Immature natural killer cell (primary cell): ENCODE measurements around the gene ZNF398. TPM values are rescaled to one million over a fixed set of nuclear protein-coding genes. Genes with fewer than 3 reads are reported as not detected.

Source experiments
- DNase-seq, 3 donors: peaks; one replicate each; pipeline ENCODE4 v3.0.0; 2022; ENCODE audit warnings: mixed read lengths in 1 of 3
- H3K27ac Mint-ChIP-seq, 6 donors: one replicate each; pipeline ENCODE4 v1.8.0; 2020; ENCODE audit warnings: mixed read lengths in 6 of 6, mild to moderate bottlenecking in 5 of 6, inconsistent platforms in 4 of 6, moderate library complexity in 3 of 6
- H3K27me3 Mint-ChIP-seq, 3 donors: one replicate each; pipeline ENCODE4 v1.8.0; 2020 to 2021; ENCODE audit warnings: low read depth in 3 of 3, mild to moderate bottlenecking in 3 of 3, mixed read lengths in 3 of 3, moderate library complexity in 3 of 3, inconsistent platforms in 1 of 3
- H3K36me3 Mint-ChIP-seq, 3 donors: one replicate each; pipeline ENCODE4 v1.8.0; 2020; ENCODE audit warnings: mixed read lengths in 3 of 3, inconsistent platforms in 2 of 3, mild to moderate bottlenecking in 2 of 3
- H3K4me1 Mint-ChIP-seq, 2 donors: one replicate each; pipeline ENCODE4 v1.8.0; 2020; ENCODE audit warnings: inconsistent platforms in 2 of 2, mild to moderate bottlenecking in 2 of 2, mixed read lengths in 2 of 2, moderate library complexity in 1 of 2
- H3K4me3 Mint-ChIP-seq, 5 donors: one replicate each; pipeline ENCODE4 v1.8.0; 2020; ENCODE audit warnings: mild to moderate bottlenecking in 5 of 5, mixed read lengths in 5 of 5, inconsistent platforms in 3 of 5, moderate library complexity in 3 of 5
- H3K9me3 Mint-ChIP-seq, 6 donors: one replicate each; pipeline ENCODE4 v1.8.0; 2020; ENCODE audit warnings: mild to moderate bottlenecking in 6 of 6, mixed read lengths in 6 of 6, inconsistent platforms in 4 of 6, moderate library complexity in 3 of 6
- polyA plus RNA-seq, 3 donors: library from polyadenylated mRNA; unstranded; fragments of 300-500 nt; fragmentation: Illumina TruSeq; gene quantifications; one replicate each; pipeline ENCODE4 v1.2.3, GENCODE V29; 2021

ZNF398 gene
- polyA plus RNA-seq, 3 donors from 2014 or later, result 1.1 to 18.5 (median 6.8) TPM

DNA sequence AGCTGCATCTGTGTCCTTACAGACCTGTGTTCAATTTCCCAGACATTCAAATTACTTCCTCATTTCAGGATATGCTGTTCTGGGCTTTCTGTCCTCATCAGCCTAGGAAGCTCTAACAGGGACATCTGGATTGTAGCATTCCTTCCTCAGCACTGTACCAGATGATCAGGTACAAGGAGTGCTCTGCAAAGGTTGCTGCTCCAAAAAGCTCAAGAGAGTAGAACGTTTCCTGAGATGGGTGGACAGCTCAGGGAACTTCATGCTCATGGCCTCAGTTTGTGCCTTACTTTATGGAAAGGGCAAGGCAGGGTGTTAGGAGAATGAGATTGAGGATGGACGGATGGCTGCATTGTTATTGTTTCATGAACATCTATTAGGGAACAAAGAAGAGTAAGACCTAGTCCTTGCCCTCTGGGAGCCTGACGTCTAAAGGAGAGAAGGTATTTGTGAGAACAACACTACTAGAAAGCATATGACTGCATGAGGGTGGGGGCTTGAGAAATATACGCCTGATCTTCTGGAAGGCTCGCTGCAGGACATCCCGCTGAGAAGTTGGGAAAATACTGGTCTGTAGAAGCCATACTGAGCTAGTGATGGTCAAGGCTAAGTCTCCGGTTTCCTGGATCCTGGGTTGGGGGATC lies 81.7 kb downstream of the ZNF398 start:
- no peak overlapping the region for H3K27ac Mint-ChIP-seq
- H3K27me3 Mint-ChIP-seq, result peaks cover 0 to 4% (median 3%) of the 10 kb centered on the region in 3 donors

DNA sequence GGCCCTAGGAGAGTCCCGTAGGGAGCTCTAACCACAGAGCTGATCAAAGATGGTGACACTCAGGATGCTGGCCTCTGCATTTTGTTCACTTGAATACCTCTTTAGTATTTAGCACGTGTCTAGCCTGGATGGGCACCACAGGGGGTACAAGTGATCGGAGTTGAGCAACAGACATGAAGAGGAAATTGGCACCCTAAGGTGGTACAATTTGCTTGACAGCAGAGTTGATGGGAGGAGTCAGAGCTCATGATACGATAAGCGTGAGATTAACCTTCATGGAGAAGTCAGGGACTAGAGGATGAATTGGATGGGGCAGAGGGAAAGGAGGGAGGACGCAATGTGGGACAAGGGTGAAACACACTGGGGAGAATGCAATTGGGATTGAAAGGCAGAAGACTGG lies 82.3 kb downstream of the ZNF398 start:
- no peaks in the 10 kb centered on the region for H3K9me3 Mint-ChIP-seq
- H3K4me1 Mint-ChIP-seq, result no peaks in the 10 kb centered on the region
- H3K36me3 Mint-ChIP-seq, result peaks cover 4 to 13% (median 11%) of the 10 kb centered on the region in 3 donors
- DNase-seq, result no peak
- H3K27ac Mint-ChIP-seq, result no peak overlapping the region
- peaks cover 0 to 4% (median 4%) of the 10 kb centered on the region in 3 donors for H3K27me3 Mint-ChIP-seq
- no peak overlapping the region for H3K4me3 Mint-ChIP-seq

More for the DNA sequence above, 81.7 kb downstream of the ZNF398 start:
- Mint-ChIP-seq H3K36me3 (peaks cover 4 to 13% (median 11%) of the 10 kb centered on the region in 3 donors), H3K9me3 (no peaks in the 10 kb centered on the region), H3K4me1 (no peaks in the 10 kb centered on the region), H3K4me3 (no peak overlapping the region)
- no peak for DNase-seq

DNA sequence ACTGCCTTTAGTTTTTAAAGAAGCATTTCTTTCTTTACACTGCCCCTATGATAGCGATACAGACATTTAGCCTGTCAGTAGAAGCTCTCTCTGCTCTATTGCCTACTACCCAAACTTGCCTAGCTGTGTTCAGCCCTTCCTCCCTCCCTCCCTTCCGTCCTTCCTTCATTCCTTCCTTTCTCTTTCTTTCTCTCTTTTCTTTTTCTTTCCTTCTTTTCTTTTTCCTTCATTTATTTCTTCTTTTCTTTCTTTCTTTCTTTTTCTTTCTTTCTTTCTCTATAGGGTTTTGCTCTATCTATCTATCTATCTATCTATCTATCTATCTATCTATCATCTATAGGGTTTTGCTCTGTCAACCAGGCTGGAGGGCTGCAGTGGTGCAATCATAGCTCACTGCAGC lies 85.1 kb downstream of the ZNF398 start:
- H3K27me3 Mint-ChIP-seq, result peaks cover 2 to 4% (median 3%) of the 10 kb centered on the region in 3 donors
- H3K9me3 Mint-ChIP-seq, result no peaks in the 10 kb centered on the region
- no peaks in the 10 kb centered on the region for H3K4me1 Mint-ChIP-seq
- H3K27ac Mint-ChIP-seq, result no peak overlapping the region
- H3K36me3 Mint-ChIP-seq, result no peaks in the 10 kb centered on the region
- DNase-seq, result no peak
- H3K4me3 Mint-ChIP-seq, result no peak overlapping the region

Other genes with a start within 250 kb of the ZNF398 start
- 100 to 1,000 TPM in 2 of 3 donors, 10 to 100 TPM in 1; 84.4 to 160 (median 125) TPM for gene PDIA4, start 118.9 kb upstream of the ZNF398 start, polyA plus RNA-seq
- 10 to 100 TPM in 1 of 3 donors, 1 to 10 TPM in 2; 1.1 to 15.8 (median 2.6) TPM for gene ZNF786, start 56.7 kb upstream of the ZNF398 start, polyA plus RNA-seq
- 1 to 10 TPM in 1 of 3 donors, under 1 TPM in 1, not detected in 1; 0.20 to 1.9 TPM for gene ZNF425, start 21.1 kb upstream of the ZNF398 start, polyA plus RNA-seq
- gene ZNF282, start 48.1 kb downstream of the ZNF398 start, polyA plus RNA-seq, result 1 to 10 TPM in 2 of 3 donors, under 1 TPM in 1; 0.54 to 2.3 (median 1.2) TPM
- gene ZNF212, start 92.2 kb downstream of the ZNF398 start, polyA plus RNA-seq, result 10 to 100 TPM in 1 of 3 donors, 1 to 10 TPM in 2; 1.3 to 10.7 (median 3.7) TPM
- gene ZNF783, start 114.7 kb downstream of the ZNF398 start, polyA plus RNA-seq, result 1 to 10 TPM; 1.6 to 4.4 (median 3.0) TPM